Esophagus squamous epithelium (tissue), 4 donors: Measurements from ENCODE around the gene SHISAL1.

ENCODE experiments used
- CTCF ChIP-seq, 6 experiments: fragments of 450-650 bp in 4 of 6; fragments of 200-600 bp in 2 of 6; sonication (generic) in 2 of 6; IDR thresholded peaks; one replicate each; pipeline ENCODE4 v1.5.1; 2016 to 2019; ENCODE audit warnings: antibody characterized with exemption in 6 of 6, mild to moderate bottlenecking in 4 of 6, moderate library complexity in 4 of 6
- POLR2A ChIP-seq, 4 donors: fragments of 450-650 bp; IDR thresholded peaks; one replicate each; pipeline ENCODE4 v1.6.1; 2017; ENCODE audit warnings: antibody characterized with exemption in 4 of 4, mild to moderate bottlenecking in 4 of 4, moderate library complexity in 3 of 4

- TF ChIP-seq CTCF (IDR thresholded peaks at IDR 0.05) (no peak), POLR2A (IDR thresholded peaks at IDR 0.05) (no peak)
These were observed 40.3 kb upstream of the SHISAL1 start for GRCh38 chr22:44353041-44353440.
